K562 (cell line): ENCODE results near the gene MGRN1. TPM values are rescaled to one million over a fixed set of nuclear protein-coding genes. Genes with fewer than 3 reads are reported as not detected.

ENCODE experiments used
- BHLHE40 ChIP-seq: IDR thresholded peaks from 2 replicates; pipeline ENCODE4 v1.6.1; 2011; ENCODE audit warnings: low read length, improper control_type of control experiment
- CHD1 ChIP-seq: fragments of 200-600 bp; sonication (generic); IDR thresholded peaks from one replicate; pipeline ENCODE4 v1.6.1; 2012; ENCODE audit warnings: mild to moderate bottlenecking, moderate library complexity, low read length, inconsistent platforms
- ERF ChIP-seq: fragments of 450-650 bp; formaldehyde crosslinking; IDR thresholded peaks from 2 replicates; pipeline ENCODE4 v1.4.0; 2020; ENCODE audit warnings: mild to moderate bottlenecking, mixed read lengths
- GTF2B ChIP-seq: IDR thresholded peaks from 2 replicates; pipeline ENCODE4 v1.6.1; 2011; ENCODE audit not compliant: insufficient read length; ENCODE audit errors: extremely low read depth
- HMG20A ChIP-seq: fragments of 450-650 bp; formaldehyde crosslinking; conservative IDR thresholded peaks from 2 replicates; pipeline ENCODE4 v1.4.0; 2020; ENCODE audit warnings: mild to moderate bottlenecking, mixed read lengths
- KAT2B ChIP-seq: IDR thresholded peaks from one replicate; pipeline ENCODE4 v1.6.1; 2012; ENCODE audit warnings: low read depth, mild to moderate bottlenecking, control low read depth, inconsistent platforms, low read length, moderate library complexity
- MAFF ChIP-seq: IDR thresholded peaks from 2 replicates; pipeline ENCODE4 v1.6.1; 2012; ENCODE audit warnings: low read length, improper control_type of control experiment
- MCM5 ChIP-seq: fragments of 450-650 bp; IDR thresholded peaks from 2 replicates; pipeline ENCODE4 v1.6.1; 2016; ENCODE audit warnings: low read depth
- MTF1 ChIP-seq: fragments of 250-450 bp; sonication (Bioruptor Pico); IDR thresholded peaks from 2 replicates; pipeline ENCODE4 v1.9.0; 2021; ENCODE audit warnings: moderate library complexity, mild to moderate bottlenecking, inconsistent platforms, borderline replicate concordance
- NCOA1 ChIP-seq: fragments of 450-650 bp; IDR thresholded peaks from 2 replicates; pipeline ENCODE4 v1.6.1; 2016; ENCODE audit warnings: low read depth
- PCBP2 ChIP-seq: fragments of 200-400 bp; formaldehyde crosslinking; IDR thresholded peaks from 2 replicates; pipeline ENCODE4 v1.6.1; 2018; ENCODE audit warnings: low read length, low read depth, mild to moderate bottlenecking, moderate library complexity; ENCODE audit not compliant: poor library complexity, severe bottlenecking
- ZNF146 ChIP-seq: IDR thresholded peaks from one replicate; pipeline ENCODE4 v1.6.1; 2018; ENCODE audit warnings: missing compliant biosample characterization; ENCODE audit not compliant: unreplicated experiment
- ZNF318 ChIP-seq, 2 experiments: fragments of 450-650 bp; IDR thresholded peaks; 2 replicates each; pipeline ENCODE4 v1.6.1; 2016; ENCODE audit warnings: mild to moderate bottlenecking in 2 of 2, borderline replicate concordance in 1 of 2, low read depth in 1 of 2, moderate library complexity in 1 of 2
- ZNF609 ChIP-seq: sonication (generic); formaldehyde crosslinking; IDR thresholded peaks from 2 replicates; pipeline ENCODE4 v1.8.1; 2023; ENCODE audit warnings: missing genetic modification reagents, mild to moderate bottlenecking, borderline replicate concordance
- polyA plus RNA-seq, 8 experiments: library from polyadenylated mRNA; depleted of rRNA in 4 of 8; stranded (reverse) in 5 of 8; unstranded in 3 of 8; fragments of >200 nt; fragmentation: Nextera tagmentation in 2 of 8; fragmentation: Illumina TruSeq in 1 of 8; extraction: Ambion mirVana in 2 of 8; extraction: Trizol in 1 of 8; gene quantifications; 2 replicates each; pipeline versions ENCODE4 v1.2.1 to v1.2.3, GENCODE V29; 2011 to 2014; ENCODE audit warnings: inconsistent platforms in 1 of 8, missing spikeins in 1 of 8
- total RNA-seq, 7 experiments: library from RNA; depleted of rRNA in 6 of 7; stranded (reverse); fragments of >200 nt in 6 of 7; fragmentation: Illumina TruSeq in 2 of 7; extraction: Trizol in 2 of 7; gene quantifications; 2 replicates each; pipeline versions ENCODE4 v1.2.1 to v1.2.3, GENCODE V29; 2011 to 2021; ENCODE audit warnings: low replicate concordance in 1 of 7

MGRN1 gene
- total and polyA plus RNA-seq, 9 of the 15 experiments (the other 6 are each of a cell fraction or from before 2014, with no cell fraction given) = 0.15 to 37.9 (median 6.0) TPM

- no peak for TF ChIP-seq ZNF318 (IDR thresholded peaks at IDR 0.05; ENCODE audit: borderline replicate concordance in 1 of 2, low read depth in 1 of 2)
- TF ChIP-seq MTF1 = 0 out of 2 replicates have a peak, but pooled peaks have one; percentile 31
- TF ChIP-seq MCM5 = no peak
- no peak for TF ChIP-seq MAFF
- TF ChIP-seq BHLHE40 = no peak
- TF ChIP-seq HMG20A (CRISPR knock-in tag) = no peak
- 0 out of 2 replicates have a peak, but pooled peaks have one; percentile 15 for TF ChIP-seq ERF (CRISPR knock-in tag)
- no peak for TF ChIP-seq GTF2B
- no peak for TF ChIP-seq PCBP2
- no peak for TF ChIP-seq CHD1
- TF ChIP-seq ZNF146 (CRISPR knock-in tag) = no peak
- TF ChIP-seq NCOA1 = no peak
- no peak for TF ChIP-seq ZNF609 (CRISPR knock-in tag)
- no peak for TF ChIP-seq KAT2B
These were observed 367 bp downstream of the MGRN1 start (continued) for GRCh38 chr16:4624827-4625559.
